Upper lobe of left lung (tissue), 6 donors: Measurements from ENCODE around the gene TAL2. TPM values are rescaled to one million over a fixed set of nuclear protein-coding genes. Genes with fewer than 3 reads are reported as not detected.

Experiments used
- ATAC-seq, 2 donors: fragments of 200-7000 bp; cut with Tn5 transposase; one replicate each; pipeline ENCODE4 v1.9.1; 2022; ENCODE audit warnings: mild to moderate bottlenecking in 2 of 2, moderate library complexity in 2 of 2; ENCODE audit not compliant: low FRiP score in 2 of 2
- DNase-seq, 2 donors: peaks; one replicate each; pipeline ENCODE4 v3.0.0-alpha.2; 2019 to 2020
- H3K27ac ChIP-seq, 4 donors: fragments of 200-600 bp; sonication (generic); one replicate each; pipeline ENCODE4 v1.5.1; 2016 to 2019
- H3K27me3 ChIP-seq, 4 donors: fragments of 200-600 bp; sonication (generic); one replicate each; pipeline ENCODE4 v1.5.1; 2017 to 2019
- H3K36me3 ChIP-seq, 4 donors: fragments of 200-600 bp; sonication (generic); one replicate each; pipeline ENCODE4 v1.5.1; 2016 to 2019
- H3K4me1 ChIP-seq, 4 donors: fragments of 200-600 bp; sonication (generic); one replicate each; pipeline ENCODE4 v1.5.1; 2018 to 2019
- H3K4me3 ChIP-seq, 4 donors: fragments of 200-600 bp; sonication (generic); one replicate each; pipeline ENCODE4 v1.5.1; 2017 to 2019; ENCODE audit warnings: mild to moderate bottlenecking in 2 of 4, moderate library complexity in 1 of 4
- H3K9me3 ChIP-seq, 4 donors: fragments of 200-600 bp; sonication (generic); one replicate each; pipeline ENCODE4 v1.5.1; 2018 to 2019
- CTCF ChIP-seq, 6 experiments: fragments of 450-650 bp in 4 of 6; fragments of 200-600 bp in 2 of 6; sonication (generic) in 2 of 6; IDR thresholded peaks; one replicate each; pipeline ENCODE4 v1.5.1; 2016 to 2019; ENCODE audit warnings: antibody characterized with exemption in 6 of 6
- EP300 ChIP-seq, 4 donors: sonication (generic); formaldehyde crosslinking; IDR thresholded peaks; one replicate each; pipeline ENCODE4 v1.5.1; 2017; ENCODE audit warnings: antibody characterized with exemption in 4 of 4, control low read depth in 2 of 4
- POLR2A ChIP-seq, 4 donors: fragments of 450-650 bp; IDR thresholded peaks; one replicate each; pipeline ENCODE4 v1.5.1; 2016 to 2017; ENCODE audit warnings: antibody characterized with exemption in 4 of 4, mild to moderate bottlenecking in 2 of 4
- POLR2AphosphoS5 ChIP-seq, 2 donors: sonication (generic); formaldehyde crosslinking; IDR thresholded peaks; one replicate each; pipeline ENCODE4 v1.5.1; 2017; ENCODE audit warnings: antibody characterized with exemption in 2 of 2
- WGBS, 2 donors: methylation state at CpG; one replicate each; pipeline ENCODE4 v1.1.5; 2017 to 2018; 5-methylcytosine and 5-hydroxymethylcytosine counted together
- total RNA-seq, 6 donors: library from RNA; depleted of rRNA in 4 of 6; stranded (reverse); fragments of >200 nt in 4 of 6; gene quantifications; one replicate each; pipeline versions ENCODE4 v1.1.0 to v1.2.1, GENCODE V29; 2016 to 2021
- donor health status: DM: no; HTN: no; CAD: no; lungs with moderate emphysema.
- donor health status: DM: no; HTN: yes; CAD: no; lungs with severe emphysema.

TAL2 gene
- total RNA-seq, 6 donors from 2014 or later: not detected

DNA sequence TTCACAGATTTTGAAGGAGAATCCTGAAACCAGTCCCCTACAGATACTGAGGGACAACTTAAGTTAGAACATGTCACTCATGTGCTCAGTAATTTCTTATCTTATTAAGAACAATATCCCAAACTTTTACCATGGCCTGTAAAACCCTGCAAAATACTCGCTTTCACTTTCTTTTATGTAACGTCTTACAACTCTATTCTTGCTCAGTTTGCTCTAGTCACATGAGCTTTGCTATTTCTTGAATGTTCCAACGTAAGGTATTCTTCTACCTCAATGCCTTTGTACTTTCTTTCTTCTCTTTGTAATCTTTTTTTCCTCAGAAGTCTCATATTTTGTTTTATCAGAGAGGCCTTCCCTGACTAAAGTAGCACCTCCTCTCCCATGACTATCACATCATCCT lies 46.1 kb downstream of the TAL2 start:
- H3K4me3 ChIP-seq: no peak overlapping the region
- no peak overlapping the region for H3K27ac ChIP-seq
- H3K9me3 ChIP-seq: no peaks in the 10 kb centered on the region
- no peak for TF ChIP-seq POLR2AphosphoS5 (IDR thresholded peaks at IDR 0.05)
- no peak for TF ChIP-seq POLR2A (IDR thresholded peaks at IDR 0.05)
- TF ChIP-seq EP300 (IDR thresholded peaks at IDR 0.05): no peak
- TF ChIP-seq CTCF (IDR thresholded peaks at IDR 0.05): no peak
- DNase-seq: no peak
- H3K36me3 ChIP-seq: no peaks in the 10 kb centered on the region
- no peak for ATAC-seq
- WGBS, 2 donors: 69 to 73% methylated on average over 3 of the region's 3 CpGs
- H3K27me3 ChIP-seq: no peaks in the 10 kb centered on the region
- no peaks in the 10 kb centered on the region for H3K4me1 ChIP-seq

- H3K9me3 ChIP-seq: no peaks in the 10 kb centered on the region
- H3K4me3 ChIP-seq: no peak overlapping the region
- TF ChIP-seq POLR2AphosphoS5 (IDR thresholded peaks at IDR 0.05) (no peak), EP300 (IDR thresholded peaks at IDR 0.05) (no peak), POLR2A (IDR thresholded peaks at IDR 0.05) (no peak), CTCF (IDR thresholded peaks at IDR 0.05) (no peak)
- no peaks in the 10 kb centered on the region for H3K27me3 ChIP-seq
- DNase-seq (peak in 1 of 2 donors; percentile 17), ATAC-seq (no peak)
- no peaks in the 10 kb centered on the region for H3K4me1 ChIP-seq
- 95 to 96% methylated on average over 13 of the region's 13 CpGs for WGBS, 2 donors
- no peaks in the 10 kb centered on the region for H3K36me3 ChIP-seq
- no peak overlapping the region for H3K27ac ChIP-seq
These were observed 48.4 kb downstream of the TAL2 start for GRCh38 chr9:105710638-105711037.

DNA sequence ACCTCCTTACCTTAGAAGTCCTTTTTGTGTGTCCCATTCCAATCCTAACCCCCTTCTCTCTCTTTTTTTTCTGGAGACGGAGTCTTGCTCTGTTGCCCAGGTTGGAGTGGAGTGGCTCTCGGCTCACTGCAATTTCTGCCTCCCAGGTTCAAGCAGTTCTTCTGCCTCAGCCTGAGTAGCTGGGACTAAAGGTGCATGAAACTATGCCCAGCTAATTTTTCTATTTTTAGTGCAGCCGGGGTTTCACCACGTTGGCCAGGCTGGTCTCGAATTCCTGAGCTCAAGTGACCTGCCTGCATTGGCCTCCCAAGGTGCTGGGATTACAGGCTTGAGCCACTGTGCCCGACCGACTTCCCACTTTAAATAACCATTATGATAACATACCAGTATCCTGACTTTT lies 49.6 kb downstream of the TAL2 start:
- Histone ChIP-seq H3K36me3 (no peaks in the 10 kb centered on the region), H3K27me3 (no peaks in the 10 kb centered on the region), H3K9me3 (no peaks in the 10 kb centered on the region), H3K4me1 (no peaks in the 10 kb centered on the region), H3K27ac (no peak overlapping the region), H3K4me3 (no peak overlapping the region)
- no peak for DNase-seq
- WGBS, 2 donors: 79 to 86% methylated on average over 7 of the region's 7 CpGs
- ATAC-seq: no peak
- TF ChIP-seq POLR2A (IDR thresholded peaks at IDR 0.05) (no peak), EP300 (IDR thresholded peaks at IDR 0.05) (no peak), CTCF (IDR thresholded peaks at IDR 0.05) (no peak), POLR2AphosphoS5 (IDR thresholded peaks at IDR 0.05) (no peak)

DNA sequence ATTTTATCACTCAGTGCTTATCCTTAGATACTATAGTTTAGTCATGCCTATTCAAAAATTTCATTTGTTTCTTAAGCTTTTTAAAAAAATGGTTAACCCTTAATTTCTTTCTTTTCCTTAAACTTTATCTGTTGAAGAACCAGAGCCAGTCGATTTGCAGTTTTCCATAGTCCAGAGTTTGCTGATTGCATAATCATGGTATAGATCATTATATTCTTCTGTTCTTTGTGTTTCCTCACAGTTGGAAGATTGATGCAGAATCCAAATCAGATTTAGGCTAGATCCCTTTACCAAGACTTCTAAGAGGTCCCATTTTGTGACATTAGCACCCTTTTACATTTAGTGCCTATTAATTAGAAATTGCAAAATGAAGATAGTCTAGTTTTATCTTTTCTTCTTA lies 50.0 kb downstream of the TAL2 start:
- Histone ChIP-seq H3K4me3 (no peak overlapping the region), H3K27me3 (no peaks in the 10 kb centered on the region), H3K9me3 (no peaks in the 10 kb centered on the region), H3K36me3 (no peaks in the 10 kb centered on the region), H3K4me1 (no peaks in the 10 kb centered on the region), H3K27ac (no peak overlapping the region)
- DNase-seq (no peak), ATAC-seq (no peak)
- 83 to 87% methylated on average over 1 of the region's 1 CpG for WGBS, 2 donors
- TF ChIP-seq POLR2A (IDR thresholded peaks at IDR 0.05) (no peak), CTCF (IDR thresholded peaks at IDR 0.05) (no peak), EP300 (IDR thresholded peaks at IDR 0.05) (no peak), POLR2AphosphoS5 (IDR thresholded peaks at IDR 0.05) (no peak)

Other genes with a start within 250 kb of the TAL2 start
- 10 to 100 TPM in 1 of 6 donors, 1 to 10 TPM in 5; 4.1 to 14.7 (median 5.8) TPM for gene FSD1L, start 214.4 kb upstream of the TAL2 start, total RNA-seq
- gene FKTN, start 104.3 kb upstream of the TAL2 start, total RNA-seq: 10 to 100 TPM in 2 of 6 donors, 1 to 10 TPM in 4; 3.8 to 11.5 (median 8.3) TPM
- 10 to 100 TPM in 4 of 6 donors, 1 to 10 TPM in 2; 2.1 to 17.4 (median 10.9) TPM for gene TMEM38B, start 32.1 kb downstream of the TAL2 start, total RNA-seq